Raji (cell line): Measurements from ENCODE around the gene ABLIM1.
A peak's percentile ranks its signal among the peaks of the same experiment; 100 is the strongest.

Experiments used
- POLR2A ChIP-seq: IDR thresholded peaks from 2 replicates; pipeline ENCODE4 v1.6.1; 2011; ENCODE audit warnings: low read depth, low read length, control low read depth; ENCODE audit not compliant: insufficient read depth

ABLIM1 gene

GRCh38 chr10:114561008-114561523 lies 97.0 kb downstream of the ABLIM1 start:
- TF ChIP-seq POLR2A = no peak

- TF ChIP-seq POLR2A = no peak
These were observed 97.9 kb downstream of the ABLIM1 start for GRCh38 chr10:114560144-114560543.

GRCh38 chr10:114559636-114560035 lies 98.4 kb downstream of the ABLIM1 start:
- no peak for TF ChIP-seq POLR2A

- no peak for TF ChIP-seq POLR2A
These were observed 100.2 kb downstream of the ABLIM1 start for GRCh38 chr10:114557854-114558253.

- TF ChIP-seq POLR2A = no peak
These were observed 101.6 kb downstream of the ABLIM1 start for GRCh38 chr10:114556236-114557122.

- TF ChIP-seq POLR2A = no peak
These were observed 104.6 kb downstream of the ABLIM1 start for GRCh38 chr10:114553436-114553835.

GRCh38 chr10:114552050-114552449 lies 106.0 kb downstream of the ABLIM1 start:
- TF ChIP-seq POLR2A = no peak

GRCh38 chr10:114551636-114551972 lies 106.5 kb downstream of the ABLIM1 start:
- TF ChIP-seq POLR2A = no peak

GRCh38 chr10:114550756-114551635 lies 107.1 kb downstream of the ABLIM1 start:
- no peak for TF ChIP-seq POLR2A

- TF ChIP-seq POLR2A = no peak
These were observed 109.4 kb downstream of the ABLIM1 start for GRCh38 chr10:114548662-114549061.

GRCh38 chr10:114547514-114547913 lies 110.6 kb downstream of the ABLIM1 start:
- TF ChIP-seq POLR2A = no peak

- no peak for TF ChIP-seq POLR2A
These were observed 111.0 kb downstream of the ABLIM1 start for GRCh38 chr10:114547056-114547455.

- no peak for TF ChIP-seq POLR2A
These were observed 112.3 kb downstream of the ABLIM1 start for GRCh38 chr10:114545819-114546218.

GRCh38 chr10:114545071-114545470 lies 113.0 kb downstream of the ABLIM1 start:
- TF ChIP-seq POLR2A = no peak

GRCh38 chr10:114544045-114544659 lies 113.9 kb downstream of the ABLIM1 start:
- peak; percentile 49 for TF ChIP-seq POLR2A
